SK-N-SH (cell line): Measurements from ENCODE around the gene HES1.

Experiments used
- TAF1 ChIP-seq: IDR thresholded peaks from 2 replicates; pipeline ENCODE4 v1.6.1; 2012; ENCODE audit warnings: low read depth, mild to moderate bottlenecking, low read length, moderate library complexity, borderline replicate concordance
- TF ChIP-seq, protein P1 (sequence below): fragments of 200-600 bp; sonication (generic); IDR thresholded peaks from 2 replicates; pipeline ENCODE4 v1.6.1; 2017; ENCODE audit warnings: antibody characterized with exemption, mild to moderate bottlenecking, moderate library complexity

DNA sequence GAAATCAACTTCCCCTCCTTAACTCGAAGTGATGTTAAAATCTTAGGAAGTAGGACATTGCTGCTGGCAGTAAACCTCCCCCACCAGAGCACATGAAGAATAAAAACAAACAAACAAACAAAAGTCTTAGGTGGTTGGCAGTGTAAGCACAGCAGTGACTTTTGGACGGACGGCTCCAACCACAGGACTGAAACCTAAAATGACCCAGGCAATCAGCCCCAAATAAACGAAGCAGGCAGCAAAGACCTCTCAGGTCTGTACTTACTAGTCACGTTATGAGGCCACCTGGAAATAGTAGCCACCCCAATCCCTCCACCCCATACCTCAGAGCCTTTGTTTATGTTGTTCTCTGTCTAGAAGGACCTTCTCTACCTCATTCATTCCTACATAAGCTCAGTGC is 33.5 kb upstream of the HES1 start:
- TF ChIP-seq, protein P1, sequence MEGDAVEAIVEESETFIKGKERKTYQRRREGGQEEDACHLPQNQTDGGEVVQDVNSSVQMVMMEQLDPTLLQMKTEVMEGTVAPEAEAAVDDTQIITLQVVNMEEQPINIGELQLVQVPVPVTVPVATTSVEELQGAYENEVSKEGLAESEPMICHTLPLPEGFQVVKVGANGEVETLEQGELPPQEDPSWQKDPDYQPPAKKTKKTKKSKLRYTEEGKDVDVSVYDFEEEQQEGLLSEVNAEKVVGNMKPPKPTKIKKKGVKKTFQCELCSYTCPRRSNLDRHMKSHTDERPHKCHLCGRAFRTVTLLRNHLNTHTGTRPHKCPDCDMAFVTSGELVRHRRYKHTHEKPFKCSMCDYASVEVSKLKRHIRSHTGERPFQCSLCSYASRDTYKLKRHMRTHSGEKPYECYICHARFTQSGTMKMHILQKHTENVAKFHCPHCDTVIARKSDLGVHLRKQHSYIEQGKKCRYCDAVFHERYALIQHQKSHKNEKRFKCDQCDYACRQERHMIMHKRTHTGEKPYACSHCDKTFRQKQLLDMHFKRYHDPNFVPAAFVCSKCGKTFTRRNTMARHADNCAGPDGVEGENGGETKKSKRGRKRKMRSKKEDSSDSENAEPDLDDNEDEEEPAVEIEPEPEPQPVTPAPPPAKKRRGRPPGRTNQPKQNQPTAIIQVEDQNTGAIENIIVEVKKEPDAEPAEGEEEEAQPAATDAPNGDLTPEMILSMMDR, result no peak
- no peak for TF ChIP-seq TAF1
